ENCODE results near the gene SPAG9.

DNA sequence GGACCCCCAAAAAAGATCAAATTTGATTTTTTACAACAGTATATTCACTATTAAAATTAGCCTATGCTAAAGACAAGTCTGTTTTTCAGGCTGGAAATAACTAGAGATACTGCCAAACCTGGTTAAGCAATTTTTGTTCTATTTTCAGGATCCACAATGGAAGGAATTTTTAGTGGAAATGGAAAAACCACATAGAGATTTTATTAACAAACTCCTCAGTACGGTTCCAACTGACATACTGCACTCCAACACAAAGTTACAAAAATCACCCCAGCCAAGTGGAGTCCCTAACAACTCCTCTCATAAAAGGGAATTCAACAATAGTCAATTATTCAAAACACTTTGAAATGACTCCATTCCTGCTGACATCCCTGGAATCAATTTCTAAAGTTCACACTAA lies 152.9 kb downstream of the SPAG9 start:
- no peak for TF ChIP-seq CBX3 (IDR thresholded peaks at IDR 0.05; ENCODE audit: low read depth)
- no peak for TF ChIP-seq POLR2A (IDR thresholded peaks at IDR 0.05; ENCODE audit: borderline replicate concordance, extremely low read depth, insufficient read depth, insufficient read length)
